OCI-LY3 (cell line): ENCODE data around the gene TSC22D1.

Experiments
- H2AFZ ChIP-seq: fragments of 200-600, 300-600 bp; shearing (Covaris generic); 2 replicates; pipeline ENCODE4 v1.6.0; 2014; ENCODE audit warnings: antibody characterized with exemption, low read depth, low read length
- H3K27ac ChIP-seq: fragments of 200-600, 300-600 bp; sonication (generic); 2 replicates; pipeline ENCODE4 v1.5.1; 2014; ENCODE audit warnings: mild to moderate bottlenecking, low read length, moderate library complexity, mixed read lengths
- H3K27me3 ChIP-seq: fragments of 200-600, 300-600 bp; sonication (generic); 2 replicates; pipeline ENCODE4 v1.6.1; 2014; ENCODE audit warnings: low read depth, low read length, mixed read lengths
- H3K36me3 ChIP-seq: fragments of 200-600, 300-600 bp; sonication (generic); replicated peaks from 2 replicates; pipeline ENCODE3; 2014; ENCODE audit warnings: low read depth, low read length, mixed read lengths
- H3K4me1 ChIP-seq: fragments of 300-600, 200-600 bp; sonication (generic); 2 replicates; pipeline ENCODE4 v1.6.1; 2014; ENCODE audit warnings: low read length, mixed read lengths
- H3K4me2 ChIP-seq: fragments of 200-600, 300-600 bp; sonication (generic); 2 replicates; pipeline ENCODE4 v1.6.1; 2014; ENCODE audit warnings: low read length, mixed read lengths
- H3K4me3 ChIP-seq: fragments of 300-600, 200-600 bp; sonication (generic); 2 replicates; pipeline ENCODE4 v1.5.1; 2014; ENCODE audit warnings: antibody characterized with exemption, mild to moderate bottlenecking, low read length, moderate library complexity
- H3K79me2 ChIP-seq: fragments of 300-600, 200-600 bp; shearing (Covaris generic); 2 replicates; pipeline ENCODE4 v1.6.1; 2014; ENCODE audit warnings: mild to moderate bottlenecking, low read length, mixed read lengths
- H3K9ac ChIP-seq: fragments of 300-600, 200-600 bp; shearing (Covaris generic); 2 replicates; pipeline ENCODE4 v1.6.0; 2014; ENCODE audit warnings: mild to moderate bottlenecking, low read length, moderate library complexity
- H3K9me3 ChIP-seq: fragments of 200-600, 300-600 bp; shearing (Covaris generic); 2 replicates; pipeline ENCODE4 v1.6.1; 2014; ENCODE audit warnings: low read length, mixed read lengths; ENCODE audit not compliant: insufficient read depth
- H4K20me1 ChIP-seq: fragments of 200-600, 300-600 bp; sonication (generic); 2 replicates; pipeline ENCODE4 v1.6.1; 2016; ENCODE audit warnings: low read length, mixed read lengths; ENCODE audit not compliant: insufficient read depth
- EZH2phosphoT487 ChIP-seq: fragments of 200-600 bp; shearing (Covaris generic); IDR thresholded peaks from 2 replicates; pipeline ENCODE4 v1.6.1; 2018; ENCODE audit warnings: antibody characterized with exemption, mixed run types, low read depth
- TF ChIP-seq, protein P1 (sequence below): fragments of 200-600, 300-600 bp; sonication (generic); IDR thresholded peaks from 2 replicates; pipeline ENCODE4 v1.5.1; 2014; ENCODE audit warnings: antibody characterized with exemption, low read length, low read depth

The TSC22D1 gene

DNA sequence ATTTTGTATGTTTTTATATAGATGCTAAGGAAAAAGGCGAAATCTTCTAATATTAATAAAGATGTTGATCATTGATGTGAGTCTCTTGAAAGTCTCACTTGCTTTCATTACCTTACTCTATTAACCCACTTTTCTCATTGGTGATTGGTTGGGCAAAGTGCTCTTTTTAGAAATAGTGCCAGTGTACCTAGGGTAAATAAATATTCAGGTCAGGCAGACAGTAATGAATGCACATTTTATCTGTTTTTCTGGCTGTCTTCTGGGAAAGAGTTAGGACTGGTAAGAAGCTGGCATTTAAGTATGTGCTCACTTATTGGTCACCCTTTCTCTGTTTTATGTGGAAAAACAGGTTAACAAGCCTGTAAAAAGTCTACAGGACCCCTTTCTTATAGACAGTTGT lies 191.4 kb downstream of the TSC22D1 start:
- peaks cover 30% of the 10 kb centered on the region for H3K27me3 ChIP-seq

DNA sequence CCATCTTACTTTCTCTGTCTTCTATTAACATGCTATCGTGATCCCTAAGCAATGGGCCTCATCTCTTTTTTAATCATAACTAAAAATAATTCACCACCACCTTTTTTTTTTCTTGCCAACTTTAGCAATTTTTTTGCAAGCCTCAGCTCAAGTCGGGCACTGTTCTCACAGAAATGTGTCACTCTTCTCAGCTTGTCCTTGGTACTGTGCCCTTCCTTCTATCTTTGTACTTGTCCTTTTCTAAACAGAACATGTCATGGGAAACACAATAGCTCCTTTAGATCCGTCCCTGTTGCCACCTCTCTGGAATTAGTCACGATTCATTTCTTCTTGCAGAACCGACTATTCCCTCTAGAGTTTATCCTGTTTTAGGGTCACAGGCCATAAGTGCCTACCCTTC lies 192.2 kb downstream of the TSC22D1 start:
- Histone ChIP-seq H3K27ac (no peak overlapping the region), H4K20me1 (no peaks in the 10 kb centered on the region), H3K9me3 (no peaks in the 10 kb centered on the region), H3K79me2 (no peaks in the 10 kb centered on the region), H3K4me2 (no peak overlapping the region), H3K9ac (no peak overlapping the region), H3K4me3 (no peak overlapping the region), H3K36me3 (no peaks in the 10 kb centered on the region), H3K27me3 (peaks cover 38% of the 10 kb centered on the region), H3K4me1 (peaks cover 2% of the 10 kb centered on the region), H2AFZ (no peak overlapping the region)
- TF ChIP-seq EZH2phosphoT487: no peak
- TF ChIP-seq, protein P1, sequence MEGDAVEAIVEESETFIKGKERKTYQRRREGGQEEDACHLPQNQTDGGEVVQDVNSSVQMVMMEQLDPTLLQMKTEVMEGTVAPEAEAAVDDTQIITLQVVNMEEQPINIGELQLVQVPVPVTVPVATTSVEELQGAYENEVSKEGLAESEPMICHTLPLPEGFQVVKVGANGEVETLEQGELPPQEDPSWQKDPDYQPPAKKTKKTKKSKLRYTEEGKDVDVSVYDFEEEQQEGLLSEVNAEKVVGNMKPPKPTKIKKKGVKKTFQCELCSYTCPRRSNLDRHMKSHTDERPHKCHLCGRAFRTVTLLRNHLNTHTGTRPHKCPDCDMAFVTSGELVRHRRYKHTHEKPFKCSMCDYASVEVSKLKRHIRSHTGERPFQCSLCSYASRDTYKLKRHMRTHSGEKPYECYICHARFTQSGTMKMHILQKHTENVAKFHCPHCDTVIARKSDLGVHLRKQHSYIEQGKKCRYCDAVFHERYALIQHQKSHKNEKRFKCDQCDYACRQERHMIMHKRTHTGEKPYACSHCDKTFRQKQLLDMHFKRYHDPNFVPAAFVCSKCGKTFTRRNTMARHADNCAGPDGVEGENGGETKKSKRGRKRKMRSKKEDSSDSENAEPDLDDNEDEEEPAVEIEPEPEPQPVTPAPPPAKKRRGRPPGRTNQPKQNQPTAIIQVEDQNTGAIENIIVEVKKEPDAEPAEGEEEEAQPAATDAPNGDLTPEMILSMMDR: no peak

More for the DNA sequence above, 191.4 kb downstream of the TSC22D1 start:
- Histone ChIP-seq H4K20me1 (no peaks in the 10 kb centered on the region), H2AFZ (no peak overlapping the region), H3K4me1 (peaks cover 5% of the 10 kb centered on the region), H3K9me3 (no peaks in the 10 kb centered on the region), H3K4me3 (no peak overlapping the region), H3K4me2 (no peak overlapping the region), H3K79me2 (no peaks in the 10 kb centered on the region), H3K36me3 (no peaks in the 10 kb centered on the region), H3K27ac (no peak overlapping the region), H3K9ac (no peak overlapping the region)
- TF ChIP-seq EZH2phosphoT487: no peak
- TF ChIP-seq, protein P1: no peak

DNA sequence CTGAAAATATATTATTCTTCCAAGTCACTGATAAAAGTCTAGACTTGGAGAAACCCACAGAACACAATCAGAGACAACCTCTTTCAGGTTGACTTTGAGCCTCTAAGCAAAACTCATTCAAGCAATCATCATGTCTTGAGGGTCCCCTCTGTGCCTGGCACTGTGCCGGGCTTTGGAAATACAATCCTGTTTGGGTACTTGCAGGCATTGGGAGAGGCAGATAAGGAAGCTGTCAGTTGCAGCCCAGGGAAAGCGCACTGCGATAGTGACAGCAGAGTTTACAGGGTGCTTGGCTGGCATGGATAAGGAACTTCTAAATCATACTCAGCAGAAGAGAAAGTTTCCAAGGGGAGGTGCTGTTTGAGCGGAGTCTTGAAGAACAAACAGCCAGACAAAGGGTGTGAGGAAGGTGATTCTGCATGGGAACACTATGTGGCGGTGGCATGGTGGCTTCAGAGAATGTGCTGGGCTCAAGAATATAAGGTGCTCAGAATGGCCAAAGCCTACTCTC lies 193.4 kb downstream of the TSC22D1 start:
- no peaks in the 10 kb centered on the region for H3K4me1 ChIP-seq
- peaks cover 50% of the 10 kb centered on the region for H3K27me3 ChIP-seq
- no peaks in the 10 kb centered on the region for H3K36me3 ChIP-seq
- no peaks in the 10 kb centered on the region for H3K9me3 ChIP-seq
- H3K27ac ChIP-seq: no peak overlapping the region
- H4K20me1 ChIP-seq: no peaks in the 10 kb centered on the region
- H2AFZ ChIP-seq: no peak overlapping the region
- H3K4me3 ChIP-seq: no peak overlapping the region
- no peak overlapping the region for H3K9ac ChIP-seq
- no peak overlapping the region for H3K4me2 ChIP-seq
- TF ChIP-seq, protein P1: no peak
- no peak for TF ChIP-seq EZH2phosphoT487
- H3K79me2 ChIP-seq: no peaks in the 10 kb centered on the region
